NB4 (cell line): Measurements from ENCODE around the gene ARHGEF17.

ENCODE experiments used
- CTCF ChIP-seq: IDR thresholded peaks from one replicate; pipeline ENCODE4 v1.5.1; 2012; ENCODE audit warnings: low read depth, low read length
- MAX ChIP-seq: IDR thresholded peaks from 2 replicates; pipeline ENCODE4 v1.6.1; 2011; ENCODE audit warnings: low read depth, low read length
- MYC ChIP-seq: IDR thresholded peaks from 2 replicates; pipeline ENCODE4 v1.6.1; 2011; ENCODE audit warnings: low read depth, low read length
- POLR2A ChIP-seq: IDR thresholded peaks from 2 replicates; pipeline ENCODE4 v1.6.1; 2011; ENCODE audit warnings: mild to moderate bottlenecking; ENCODE audit not compliant: insufficient read length; ENCODE audit errors: extremely low read depth

GRCh38 chr11:73383249-73384124 lies 75.4 kb downstream of the ARHGEF17 start:
- TF ChIP-seq CTCF (no peak), MAX (no peak), POLR2A (no peak), MYC (no peak)
